ENCODE data around the gene TPRKB. TPM values are rescaled to one million over a fixed set of nuclear protein-coding genes. Genes with fewer than 3 reads are reported as not detected.

The TPRKB gene
- 64.9 to 139 TPM (median 70.7 TPM) in 5 replicates for total RNA-seq (2022; extraction: Qiagen RNA extraction; ENCODE audit: low read depth)

GRCh38 chr2:73736855-73737779 lies at the start of gene TPRKB:
TPRKB (minus strand) TSS chr2:73737345; CDS start chr2:73734569, 2,776 bp downstream.

DNA sequence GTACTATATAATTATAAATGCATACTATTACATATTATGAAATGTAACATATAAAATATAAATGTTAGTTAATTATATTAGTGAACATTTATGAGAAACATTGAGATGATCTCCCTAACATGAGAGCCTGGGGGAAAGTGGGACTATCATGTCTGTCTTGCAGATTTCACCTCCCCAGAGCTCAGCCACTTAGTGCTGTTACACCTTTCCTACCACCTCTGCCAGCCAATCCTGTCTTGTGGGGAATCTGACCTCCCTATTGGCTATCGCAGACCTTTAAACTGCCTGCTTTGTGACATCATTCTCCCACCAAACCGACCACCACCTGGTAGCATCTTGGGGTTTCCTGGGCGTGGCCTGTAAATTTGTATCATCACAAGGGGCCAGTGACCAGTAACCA lies 46.7 kb upstream of the TPRKB start, which contains the start of gene C2orf78:
Gene C2orf78, plus strand, starts transcription at position 301 of the 400 bp plus-strand sequence. CDS start 127 bp downstream, outside the sequence.

DNA sequence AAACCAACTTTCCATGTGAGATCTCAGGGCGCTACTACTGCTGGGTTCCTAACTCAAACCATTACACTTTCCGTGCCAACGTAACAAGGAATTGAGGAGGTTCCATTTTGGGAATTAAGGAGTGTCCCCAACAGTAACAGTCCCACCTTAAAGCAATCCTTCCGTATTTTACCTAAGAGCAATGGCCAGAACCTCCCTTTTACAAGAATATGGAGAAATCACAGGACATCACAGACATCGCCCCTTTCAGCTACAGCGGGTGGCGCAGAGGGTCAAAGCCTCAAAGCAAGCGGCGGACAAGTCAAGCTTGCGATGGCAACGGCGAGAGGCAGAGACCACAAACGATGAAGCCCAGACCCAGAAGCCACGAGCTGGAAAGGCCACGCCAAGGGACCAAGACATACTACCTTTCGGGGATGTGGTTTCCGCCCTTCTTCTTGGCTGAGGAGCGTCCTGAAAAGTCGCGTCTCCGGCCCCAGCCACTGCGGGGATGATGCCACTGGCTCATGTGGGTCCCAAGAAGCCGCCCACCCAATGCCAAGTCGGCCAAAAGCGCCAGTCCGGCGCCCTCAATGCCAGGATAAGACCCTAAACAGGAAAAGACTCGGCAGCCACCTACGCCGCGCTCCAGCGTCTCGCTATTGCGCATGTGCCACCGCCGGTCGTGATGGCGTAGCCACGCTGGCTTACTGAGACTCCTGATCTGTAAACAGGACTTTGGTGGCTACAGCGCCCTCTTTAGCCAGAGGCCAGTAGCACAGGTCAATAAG lies 42.5 kb upstream of the TPRKB start, which contains the start of gene DUSP11:
Gene DUSP11, minus strand, starts transcription at position 637 of the 770 bp plus-strand sequence. Its CDS starts 129 bp downstream, at position 508.

Other genes starting within 250 kb of the TPRKB start
- gene NAT8, start 94.9 kb downstream of the TPRKB start, total RNA-seq (2022; extraction: Qiagen RNA extraction; ENCODE audit: low read depth): not detected in 5 replicates
- gene DUSP11, start 42.8 kb upstream of the TPRKB start, total RNA-seq (2022; extraction: Qiagen RNA extraction; ENCODE audit: low read depth): 28.7 to 38.6 TPM (median 36.5 TPM) in 5 replicates
- not detected in 5 replicates for gene C2orf78, start 46.8 kb upstream of the TPRKB start, total RNA-seq (2022; extraction: Qiagen RNA extraction; ENCODE audit: low read depth)
- gene STAMBP, start 91.6 kb upstream of the TPRKB start, total RNA-seq (2022; extraction: Qiagen RNA extraction; ENCODE audit: low read depth): 42.3 to 54.2 TPM (median 49.9 TPM) in 5 replicates
- 0.12 to 0.38 TPM (median 0.13 TPM) in 3 of 5 replicates, not detected in the others for gene ACTG2, start 155.7 kb upstream of the TPRKB start, total RNA-seq (2022; extraction: Qiagen RNA extraction; ENCODE audit: low read depth)
- gene DGUOK, start 189.5 kb upstream of the TPRKB start, total RNA-seq (2022; extraction: Qiagen RNA extraction; ENCODE audit: low read depth): 140 to 154 TPM (median 148 TPM) in 5 replicates
- gene TET3, start 247.6 kb upstream of the TPRKB start, total RNA-seq (2022; extraction: Qiagen RNA extraction; ENCODE audit: low read depth): 5.7 to 9.7 TPM (median 7.2 TPM) in 5 replicates